Naive B cell (primary cell): Measurements from ENCODE around the gene UTP11. TPM values are rescaled to one million over a fixed set of nuclear protein-coding genes. Genes with fewer than 3 reads are reported as not detected.

ENCODE experiments used
- ATAC-seq, 2 donors: fragments of 150-1000 bp; cut with Tn5 transposase; 2 replicates each; pipeline ENCODE4 v1.10.0; 2021; ENCODE audit warnings: low read depth in 2 of 2, mild to moderate bottlenecking in 2 of 2, moderate library complexity in 2 of 2
- DNase-seq: peaks from one replicate; pipeline ENCODE4 v3.0.0; 2022
- H3K27ac Mint-ChIP-seq, 6 donors: one replicate each; pipeline ENCODE4 v1.8.0; 2020 to 2022; ENCODE audit warnings: mild to moderate bottlenecking in 6 of 6, mixed read lengths in 6 of 6, moderate library complexity in 5 of 6, inconsistent platforms in 2 of 6
- H3K27me3 Mint-ChIP-seq, 3 donors: one replicate each; pipeline ENCODE4 v1.8.0; 2021 to 2022; ENCODE audit warnings: mixed read lengths in 3 of 3, mild to moderate bottlenecking in 1 of 3
- H3K36me3 Mint-ChIP-seq, 2 donors: one replicate each; pipeline ENCODE4 v1.8.0; 2020 to 2022; ENCODE audit warnings: mixed read lengths in 2 of 2, inconsistent platforms in 1 of 2, mild to moderate bottlenecking in 1 of 2
- H3K4me1 Mint-ChIP-seq, 3 donors: one replicate each; pipeline ENCODE4 v1.8.0; 2020 to 2022; ENCODE audit warnings: mixed read lengths in 3 of 3, inconsistent platforms in 1 of 3, mild to moderate bottlenecking in 1 of 3, moderate library complexity in 1 of 3
- H3K4me3 Mint-ChIP-seq, 8 donors: one replicate each; pipeline ENCODE4 v1.8.0; 2020 to 2022; ENCODE audit warnings: mild to moderate bottlenecking in 8 of 8, mixed read lengths in 8 of 8, moderate library complexity in 8 of 8, inconsistent platforms in 2 of 8
- H3K9me3 Mint-ChIP-seq, 7 donors: one replicate each; pipeline ENCODE4 v1.8.0; 2020 to 2022; ENCODE audit warnings: mixed read lengths in 7 of 7, mild to moderate bottlenecking in 5 of 7, inconsistent platforms in 2 of 7, moderate library complexity in 1 of 7
- polyA plus RNA-seq, 6 donors: library from polyadenylated mRNA; unstranded; fragments of 300-500 nt; fragmentation: Illumina TruSeq; gene quantifications; one replicate each; pipeline ENCODE4 v1.2.3, GENCODE V29; 2021; ENCODE audit warnings: low read depth in 6 of 6

Gene UTP11
- polyA plus RNA-seq, 6 donors from 2014 or later: 19.2 to 25.3 (median 20.9) TPM

DNA sequence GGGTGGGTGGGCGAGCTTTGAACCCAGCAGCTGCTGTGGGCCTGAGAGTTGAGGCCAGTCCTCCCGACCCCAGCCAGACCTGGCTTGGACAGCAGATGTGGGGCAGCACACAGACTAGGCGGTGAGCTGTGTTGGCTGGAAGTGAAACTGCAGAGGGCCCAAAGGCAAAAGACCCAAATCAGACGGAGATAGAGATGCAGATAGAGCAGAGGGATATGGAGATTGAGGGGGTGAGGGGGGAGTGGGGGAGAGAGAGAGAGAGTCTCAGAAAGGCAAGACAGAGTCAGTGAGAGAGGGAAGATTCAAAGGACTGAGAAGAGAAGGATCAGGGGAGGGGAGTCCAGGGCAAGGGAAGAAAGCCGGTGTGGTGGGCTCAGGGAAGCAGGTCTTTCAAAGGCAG, 51.1 kb downstream of the UTP11 start:
- Mint-ChIP-seq H3K27ac (peak overlapping the region in 2 of 6 donors; percentile 74 to 84), H3K4me1 (no peaks in the 10 kb centered on the region), H3K4me3 (no peak overlapping the region), H3K36me3 (no peaks in the 10 kb centered on the region), H3K9me3 (no peaks in the 10 kb centered on the region), H3K27me3 (peaks cover 6 to 59% (median 51%) of the 10 kb centered on the region in 3 donors)
- no peak for ATAC-seq
- DNase-seq: no peak

DNA sequence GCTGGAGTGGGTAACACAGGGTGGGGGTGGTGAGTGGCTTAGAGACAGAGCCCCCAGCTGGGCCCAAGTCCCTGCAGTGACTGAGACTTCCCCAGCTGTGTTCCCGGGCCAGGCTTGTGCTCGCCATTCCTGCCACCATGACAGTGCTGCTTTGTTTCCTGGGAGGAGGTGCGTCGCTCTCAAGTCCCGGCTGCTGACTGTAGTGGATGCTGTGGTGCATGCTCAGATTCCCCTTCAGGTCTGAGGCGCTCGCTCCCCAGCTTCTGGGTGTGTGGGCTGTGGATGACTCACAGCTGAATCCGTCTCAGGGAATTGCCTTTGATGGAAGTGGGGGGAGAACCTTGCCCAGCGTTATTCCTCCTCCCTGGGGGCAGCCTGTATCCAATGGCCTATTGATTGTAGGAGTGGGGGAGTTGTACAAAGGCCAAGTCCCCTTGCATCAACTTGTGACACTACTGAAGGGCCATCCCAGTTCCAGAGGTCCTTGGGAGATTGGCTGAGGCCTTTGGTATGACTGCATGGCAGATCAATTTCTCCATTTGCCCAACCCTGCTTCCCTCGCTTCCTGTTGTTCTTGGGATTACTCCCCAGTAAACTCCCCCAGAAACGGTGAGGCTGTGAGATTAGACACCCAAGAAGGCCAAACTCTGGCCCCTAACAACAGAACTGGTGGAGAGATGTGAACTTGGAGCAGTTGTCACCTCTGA, 51.8 kb downstream of the UTP11 start:
- H3K4me3 Mint-ChIP-seq: no peak overlapping the region
- DNase-seq: no peak
- H3K36me3 Mint-ChIP-seq: no peaks in the 10 kb centered on the region
- peak overlapping the region in 1 of 6 donors; percentile 24 for H3K27ac Mint-ChIP-seq
- no peaks in the 10 kb centered on the region for H3K4me1 Mint-ChIP-seq
- peaks cover 11 to 58% (median 50%) of the 10 kb centered on the region in 3 donors for H3K27me3 Mint-ChIP-seq
- ATAC-seq: no peak
- no peaks in the 10 kb centered on the region for H3K9me3 Mint-ChIP-seq

DNA sequence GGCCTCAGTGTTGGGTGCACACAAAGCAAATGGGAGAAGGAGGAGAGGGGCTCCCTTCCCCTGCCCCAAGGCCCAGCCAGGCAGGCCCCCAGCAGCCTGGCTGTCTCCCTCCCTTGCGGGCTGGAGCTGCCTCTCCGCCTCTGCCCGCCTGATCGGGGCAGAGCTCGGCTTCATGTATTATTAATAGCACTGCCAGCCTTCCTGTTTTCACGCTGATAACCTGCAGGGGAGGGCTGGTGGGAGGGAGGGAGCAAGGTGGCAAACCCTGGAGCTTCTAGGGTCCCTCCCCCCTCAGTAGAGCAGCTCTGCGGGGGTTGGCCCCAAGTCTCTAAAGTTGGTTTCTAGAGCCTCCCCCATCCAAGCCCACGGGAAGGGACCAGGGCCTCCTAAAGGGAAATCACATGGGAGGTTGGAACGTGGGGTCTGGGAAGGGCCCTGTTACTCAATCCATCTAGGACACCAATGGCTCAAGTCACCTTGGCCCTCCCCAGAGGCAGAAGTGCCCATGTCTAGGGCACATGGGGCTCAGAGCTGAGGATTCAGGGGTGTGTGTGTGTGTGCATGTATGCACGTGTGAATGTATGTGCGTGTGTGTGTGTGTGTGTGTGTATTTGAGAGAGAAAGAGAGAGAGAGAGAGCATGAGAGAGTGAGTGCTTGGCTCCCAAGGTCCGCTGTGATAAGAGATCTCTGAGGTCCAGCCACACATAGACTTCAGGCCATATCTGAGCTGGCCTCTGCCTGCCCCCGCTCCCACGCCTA, 55.9 kb downstream of the UTP11 start:
- no peak for ATAC-seq
- no peaks in the 10 kb centered on the region for H3K4me1 Mint-ChIP-seq
- peaks cover 36 to 69% (median 62%) of the 10 kb centered on the region in 3 donors for H3K27me3 Mint-ChIP-seq
- H3K36me3 Mint-ChIP-seq: no peaks in the 10 kb centered on the region
- no peak for DNase-seq
- no peaks in the 10 kb centered on the region for H3K9me3 Mint-ChIP-seq
- no peak overlapping the region for H3K27ac Mint-ChIP-seq
- H3K4me3 Mint-ChIP-seq: no peak overlapping the region

DNA sequence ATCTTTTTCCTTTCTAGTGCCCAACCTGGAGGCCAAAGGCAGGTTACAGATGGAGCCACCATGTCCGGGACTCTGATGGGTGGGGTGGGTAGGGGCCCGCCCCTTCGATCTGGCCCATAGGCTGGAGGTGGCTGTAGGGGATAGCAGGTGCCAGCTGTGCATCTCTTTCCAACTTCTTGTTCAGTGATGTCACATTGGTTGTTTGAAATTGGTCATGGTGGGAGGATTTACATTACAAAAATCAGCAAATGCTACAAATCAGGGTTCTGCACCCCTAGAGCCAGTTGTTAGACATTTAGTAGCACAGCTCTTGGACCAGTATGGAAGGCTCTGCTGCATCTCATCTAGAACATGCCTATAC, 56.4 kb downstream of the UTP11 start:
- no peaks in the 10 kb centered on the region for H3K36me3 Mint-ChIP-seq
- no peak overlapping the region for H3K4me3 Mint-ChIP-seq
- no peaks in the 10 kb centered on the region for H3K9me3 Mint-ChIP-seq
- ATAC-seq (no peak), DNase-seq (no peak)
- no peaks in the 10 kb centered on the region for H3K4me1 Mint-ChIP-seq
- H3K27me3 Mint-ChIP-seq: peaks cover 36 to 69% (median 62%) of the 10 kb centered on the region in 3 donors
- no peak overlapping the region for H3K27ac Mint-ChIP-seq

DNA sequence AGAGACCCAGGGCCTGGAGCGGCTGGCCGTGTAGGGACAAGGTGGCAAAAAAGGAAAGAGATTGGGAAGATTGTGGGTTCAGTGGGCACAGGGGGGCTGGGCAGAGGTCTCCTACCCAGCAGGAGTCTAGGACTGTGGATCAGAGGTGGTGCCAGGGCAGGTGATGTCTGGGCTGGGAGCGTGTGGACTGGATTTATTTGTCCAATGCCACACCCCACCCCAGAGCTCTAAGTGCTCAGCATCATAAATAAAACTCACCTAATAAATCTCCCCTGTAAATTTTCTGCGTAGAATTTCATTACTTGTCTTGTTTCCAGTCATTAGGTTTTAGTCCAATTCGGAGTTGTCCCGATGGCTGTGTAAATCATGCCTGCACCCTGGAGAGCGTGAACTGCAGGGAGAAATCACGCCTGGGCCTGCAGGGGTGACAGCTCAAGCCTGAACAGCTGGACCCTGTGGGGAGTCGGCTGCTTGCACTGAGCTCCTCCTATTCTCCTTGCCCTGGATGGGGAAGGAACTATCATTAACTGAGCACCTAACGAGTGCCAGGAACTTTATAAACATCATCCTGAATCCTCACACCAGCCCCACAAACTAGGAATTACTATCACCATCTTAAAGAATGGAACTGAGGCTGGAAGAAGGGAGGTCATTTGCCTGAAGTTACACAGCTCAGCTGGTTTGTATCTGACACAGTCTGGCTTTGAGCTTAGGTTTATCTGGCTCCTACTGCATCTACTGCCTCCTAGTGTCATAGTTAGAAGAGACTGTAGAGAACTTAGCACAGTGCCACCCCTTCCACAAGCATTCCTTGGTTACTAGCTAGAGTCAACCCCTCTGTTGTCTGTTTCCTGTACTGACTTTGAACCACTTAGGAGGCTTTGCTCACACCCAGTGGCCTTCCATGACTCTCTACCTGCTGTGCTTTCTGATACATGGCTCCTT, 59.0 kb downstream of the UTP11 start:
- no peak for DNase-seq
- Mint-ChIP-seq H3K36me3 (no peaks in the 10 kb centered on the region), H3K4me1 (no peaks in the 10 kb centered on the region), H3K9me3 (no peaks in the 10 kb centered on the region), H3K27ac (no peak overlapping the region), H3K27me3 (peaks cover 44 to 79% (median 62%) of the 10 kb centered on the region in 3 donors), H3K4me3 (no peak overlapping the region)
- peak in 1 of 2 donors; percentile 46 for ATAC-seq

DNA sequence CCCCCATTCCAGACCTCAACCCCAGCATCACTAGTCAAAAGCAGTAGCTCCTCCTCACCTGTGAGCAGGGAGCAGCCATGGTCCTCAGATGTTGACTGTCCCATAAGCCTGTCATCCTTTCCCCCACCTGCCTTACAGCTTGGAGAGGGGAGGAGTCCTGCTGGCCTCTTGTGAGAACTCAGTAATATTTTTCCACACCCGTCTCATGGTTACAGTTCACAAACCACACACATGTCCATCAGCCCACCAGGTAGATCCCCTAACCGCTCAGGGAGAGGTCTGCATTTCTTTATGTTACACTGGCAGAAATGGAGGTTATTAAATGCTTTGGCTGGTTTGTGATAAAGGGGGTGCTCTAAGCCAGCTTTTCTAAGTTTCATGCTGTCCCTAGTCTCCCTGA, 60.3 kb downstream of the UTP11 start:
- ATAC-seq: no peak
- Mint-ChIP-seq H3K27ac (peak overlapping the region in 1 of 6 donors; percentile 68), H3K4me3 (no peak overlapping the region), H3K36me3 (no peaks in the 10 kb centered on the region), H3K4me1 (no peaks in the 10 kb centered on the region), H3K27me3 (peaks cover 46 to 71% (median 53%) of the 10 kb centered on the region in 3 donors), H3K9me3 (no peaks in the 10 kb centered on the region)
- DNase-seq: no peak

DNA sequence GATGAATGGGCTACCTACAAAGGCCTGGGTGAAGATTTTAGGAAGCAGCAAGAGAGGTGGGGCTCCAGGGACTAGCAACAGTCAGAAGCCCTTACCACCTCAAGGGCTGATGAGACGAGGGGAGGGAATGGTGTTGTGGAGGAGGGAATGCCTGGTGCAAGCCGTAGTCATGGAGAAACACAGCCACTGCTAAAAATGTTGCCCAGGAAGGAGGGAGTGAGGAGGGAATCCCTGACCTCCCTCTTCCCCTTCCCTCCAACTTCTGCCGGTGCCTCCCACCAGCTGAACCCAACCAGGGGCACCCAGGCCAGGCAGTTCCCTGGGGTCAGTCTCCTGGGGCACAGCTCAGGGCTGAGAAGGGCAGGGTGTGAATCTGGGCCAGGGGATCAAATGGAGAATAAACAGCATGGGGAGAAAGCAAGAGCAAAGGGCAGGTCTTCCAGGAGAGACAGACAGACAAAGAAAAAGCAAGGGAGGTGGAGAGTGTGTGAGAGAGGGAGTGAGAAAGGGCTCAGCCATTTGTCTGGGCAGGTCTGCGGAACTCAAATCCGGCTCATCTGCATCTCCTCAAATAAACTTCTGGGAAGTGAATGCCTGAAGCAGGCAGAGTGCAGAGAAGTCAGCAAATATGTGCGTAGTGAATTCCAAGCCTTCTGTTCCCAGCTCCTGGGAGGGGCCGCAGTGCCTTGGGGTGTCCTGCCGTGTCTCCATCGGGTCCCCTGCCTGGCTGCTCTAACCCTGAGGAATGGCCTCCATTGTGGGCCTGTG, 61.2 kb downstream of the UTP11 start:
- H3K4me3 Mint-ChIP-seq: no peak overlapping the region
- ATAC-seq (no peak), DNase-seq (no peak)
- no peaks in the 10 kb centered on the region for H3K36me3 Mint-ChIP-seq
- H3K27ac Mint-ChIP-seq: no peak overlapping the region
- H3K4me1 Mint-ChIP-seq: no peaks in the 10 kb centered on the region
- H3K9me3 Mint-ChIP-seq: no peaks in the 10 kb centered on the region
- H3K27me3 Mint-ChIP-seq: peaks cover 40 to 64% (median 45%) of the 10 kb centered on the region in 3 donors

DNA sequence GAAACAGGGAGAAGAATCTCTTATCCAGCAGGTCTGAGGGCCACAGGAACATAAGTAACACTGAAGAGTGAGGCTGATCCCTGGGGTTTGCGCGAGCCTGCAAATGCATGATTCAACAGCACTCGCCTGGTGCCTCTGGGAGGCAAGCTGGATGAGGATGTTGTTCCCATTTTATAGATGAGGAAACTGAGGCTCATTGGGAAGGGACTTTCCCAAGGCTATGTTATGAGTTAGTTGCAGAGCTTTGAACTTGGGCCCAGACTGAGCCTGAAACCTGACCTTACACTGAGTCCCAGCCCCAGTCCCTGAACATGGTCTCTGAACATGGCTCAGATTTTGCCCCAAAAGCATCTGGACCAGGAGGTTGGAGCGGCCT, 61.8 kb downstream of the UTP11 start:
- H3K27me3 Mint-ChIP-seq: peaks cover 36 to 61% (median 41%) of the 10 kb centered on the region in 3 donors
- DNase-seq: no peak
- H3K9me3 Mint-ChIP-seq: no peaks in the 10 kb centered on the region
- ATAC-seq: no peak
- H3K4me3 Mint-ChIP-seq: no peak overlapping the region
- no peak overlapping the region for H3K27ac Mint-ChIP-seq
- no peaks in the 10 kb centered on the region for H3K4me1 Mint-ChIP-seq
- no peaks in the 10 kb centered on the region for H3K36me3 Mint-ChIP-seq

Other genes starting within 250 kb of the UTP11 start
- not detected for gene EPHA10, start 247.6 kb upstream of the UTP11 start, polyA plus RNA-seq
- 1 to 10 TPM; 1.4 to 4.7 (median 3.0) TPM for gene MANEAL, start 218.9 kb upstream of the UTP11 start, polyA plus RNA-seq
- gene C1orf122, start 204.9 kb upstream of the UTP11 start, polyA plus RNA-seq: 10 to 100 TPM; 23.3 to 32.1 (median 26.7) TPM
- gene YRDC, start 204.5 kb upstream of the UTP11 start, polyA plus RNA-seq: 10 to 100 TPM; 21.3 to 52.0 (median 29.6) TPM
- 10 to 100 TPM in 5 of 6 donors, 1 to 10 TPM in 1; 8.7 to 29.9 (median 25.2) TPM for gene MTF1, start 153.1 kb upstream of the UTP11 start, polyA plus RNA-seq
- 10 to 100 TPM; 15.7 to 25.5 (median 22.3) TPM for gene INPP5B, start 65.7 kb upstream of the UTP11 start, polyA plus RNA-seq
- 100 to 1,000 TPM in 4 of 6 donors, 10 to 100 TPM in 2; 81.3 to 109 (median 101) TPM for gene SF3A3, start 22.7 kb upstream of the UTP11 start, polyA plus RNA-seq
- gene FHL3, start 7.2 kb upstream of the UTP11 start, polyA plus RNA-seq: 1 to 10 TPM in 5 of 6 donors, under 1 TPM in 1; 0.88 to 5.1 (median 1.8) TPM
- 1 to 10 TPM in 1 of 6 donors, under 1 TPM in 5; 0.18 to 1.1 (median 0.34) TPM for gene POU3F1, start 34.1 kb downstream of the UTP11 start, polyA plus RNA-seq